Liver (tissue), 3 donors: ENCODE data around the gene CD68.

Experiments used
- EGR1 ChIP-seq, 2 donors: IDR thresholded peaks; 2 replicates each; pipeline ENCODE4 v1.6.1; 2016 to 2018; ENCODE audit warnings: antibody characterized with exemption in 2 of 2, low read depth in 2 of 2
- FOXA1 ChIP-seq: IDR thresholded peaks from 2 replicates; pipeline ENCODE4 v1.6.1; 2016; ENCODE audit warnings: antibody characterized with exemption
- GABPA ChIP-seq, 2 donors: IDR thresholded peaks in 1 of 2; conservative IDR thresholded peaks in 1 of 2; 2 replicates each; pipeline ENCODE4 v1.6.1; 2016; ENCODE audit warnings: antibody characterized with exemption in 2 of 2, mild to moderate bottlenecking in 1 of 2, moderate library complexity in 1 of 2
- RAD21 ChIP-seq, 2 donors: IDR thresholded peaks; 2 replicates each; pipeline ENCODE4 v1.6.1; 2016; ENCODE audit warnings: antibody characterized with exemption in 2 of 2, mild to moderate bottlenecking in 2 of 2
- RXRA ChIP-seq, 2 donors: IDR thresholded peaks; 2 replicates each; pipeline ENCODE4 v1.6.1; 2017 to 2018; ENCODE audit warnings: antibody characterized with exemption in 2 of 2, mild to moderate bottlenecking in 1 of 2
- SP1 ChIP-seq: IDR thresholded peaks from 2 replicates; pipeline ENCODE4 v1.6.1; 2018; ENCODE audit warnings: antibody characterized with exemption, mild to moderate bottlenecking
- TAF1 ChIP-seq: conservative IDR thresholded peaks from 2 replicates; pipeline ENCODE4 v1.6.1; 2016; ENCODE audit warnings: antibody characterized with exemption, mild to moderate bottlenecking
- YY1 ChIP-seq: IDR thresholded peaks from 2 replicates; pipeline ENCODE4 v1.6.1; 2016; ENCODE audit warnings: antibody characterized with exemption, mild to moderate bottlenecking
- TF ChIP-seq, protein P1 (sequence below): fragments of 150-350 bp; IDR thresholded peaks from 2 replicates; pipeline ENCODE4 v1.5.1; 2017; ENCODE audit warnings: improper control_type of control experiment, low read depth, low read length; ENCODE audit not compliant: missing input control
- TF ChIP-seq, protein P2 (sequence below): IDR thresholded peaks from 2 replicates; pipeline ENCODE4 v1.6.1; 2016; ENCODE audit warnings: antibody characterized with exemption
- TF ChIP-seq, protein P3 (sequence below): IDR thresholded peaks from 2 replicates; pipeline ENCODE4 v1.6.1; 2016; ENCODE audit warnings: antibody characterized with exemption, mild to moderate bottlenecking
- TF ChIP-seq, protein P4 (sequence below): IDR thresholded peaks from 2 replicates; pipeline ENCODE4 v1.6.1; 2016; ENCODE audit warnings: antibody characterized with exemption
- TF ChIP-seq, protein P5 (sequence below): IDR thresholded peaks from 2 replicates; pipeline ENCODE4 v1.6.1; 2016; ENCODE audit warnings: antibody characterized with exemption
- donor health status: healthy.
- donor health status: healthy.

DNA sequence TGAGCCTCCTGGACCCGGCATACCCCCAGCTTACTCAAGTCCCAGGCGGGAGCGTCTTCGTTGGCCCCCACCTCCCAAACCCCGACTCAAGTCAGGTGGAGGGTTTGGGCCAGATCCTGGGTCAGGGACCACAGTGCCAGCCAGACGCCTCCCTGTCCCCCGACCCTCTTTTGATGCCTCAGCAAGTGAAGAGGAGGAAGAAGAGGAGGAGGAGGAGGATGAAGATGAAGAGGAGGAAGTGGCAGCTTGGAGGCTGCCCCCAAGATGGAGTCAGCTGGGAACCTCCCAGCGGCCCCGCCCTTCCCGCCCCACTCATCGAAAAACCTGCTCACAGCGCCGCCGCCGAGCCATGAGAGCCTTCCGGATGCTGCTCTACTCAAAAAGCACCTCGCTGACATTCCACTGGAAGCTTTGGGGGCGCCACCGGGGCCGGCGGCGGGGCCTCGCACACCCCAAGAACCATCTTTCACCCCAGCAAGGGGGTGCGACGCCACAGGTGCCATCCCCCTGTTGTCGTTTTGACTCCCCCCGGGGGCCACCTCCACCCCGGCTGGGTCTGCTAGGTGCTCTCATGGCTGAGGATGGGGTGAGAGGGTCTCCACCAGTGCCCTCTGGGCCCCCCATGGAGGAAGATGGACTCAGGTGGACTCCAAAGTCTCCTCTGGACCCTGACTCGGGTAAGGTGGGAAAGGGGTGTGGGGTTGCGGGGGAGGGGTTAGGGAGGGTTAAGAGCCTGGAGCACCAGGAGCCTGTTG, 16.1 kb upstream of the CD68 start:
- TF ChIP-seq, protein P1, sequence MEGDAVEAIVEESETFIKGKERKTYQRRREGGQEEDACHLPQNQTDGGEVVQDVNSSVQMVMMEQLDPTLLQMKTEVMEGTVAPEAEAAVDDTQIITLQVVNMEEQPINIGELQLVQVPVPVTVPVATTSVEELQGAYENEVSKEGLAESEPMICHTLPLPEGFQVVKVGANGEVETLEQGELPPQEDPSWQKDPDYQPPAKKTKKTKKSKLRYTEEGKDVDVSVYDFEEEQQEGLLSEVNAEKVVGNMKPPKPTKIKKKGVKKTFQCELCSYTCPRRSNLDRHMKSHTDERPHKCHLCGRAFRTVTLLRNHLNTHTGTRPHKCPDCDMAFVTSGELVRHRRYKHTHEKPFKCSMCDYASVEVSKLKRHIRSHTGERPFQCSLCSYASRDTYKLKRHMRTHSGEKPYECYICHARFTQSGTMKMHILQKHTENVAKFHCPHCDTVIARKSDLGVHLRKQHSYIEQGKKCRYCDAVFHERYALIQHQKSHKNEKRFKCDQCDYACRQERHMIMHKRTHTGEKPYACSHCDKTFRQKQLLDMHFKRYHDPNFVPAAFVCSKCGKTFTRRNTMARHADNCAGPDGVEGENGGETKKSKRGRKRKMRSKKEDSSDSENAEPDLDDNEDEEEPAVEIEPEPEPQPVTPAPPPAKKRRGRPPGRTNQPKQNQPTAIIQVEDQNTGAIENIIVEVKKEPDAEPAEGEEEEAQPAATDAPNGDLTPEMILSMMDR: no peak
- TF ChIP-seq FOXA1: no peak
- no peak for TF ChIP-seq TAF1
- TF ChIP-seq, protein P2, sequence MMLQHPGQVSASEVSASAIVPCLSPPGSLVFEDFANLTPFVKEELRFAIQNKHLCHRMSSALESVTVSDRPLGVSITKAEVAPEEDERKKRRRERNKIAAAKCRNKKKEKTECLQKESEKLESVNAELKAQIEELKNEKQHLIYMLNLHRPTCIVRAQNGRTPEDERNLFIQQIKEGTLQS: no peak
- TF ChIP-seq, protein P3, sequence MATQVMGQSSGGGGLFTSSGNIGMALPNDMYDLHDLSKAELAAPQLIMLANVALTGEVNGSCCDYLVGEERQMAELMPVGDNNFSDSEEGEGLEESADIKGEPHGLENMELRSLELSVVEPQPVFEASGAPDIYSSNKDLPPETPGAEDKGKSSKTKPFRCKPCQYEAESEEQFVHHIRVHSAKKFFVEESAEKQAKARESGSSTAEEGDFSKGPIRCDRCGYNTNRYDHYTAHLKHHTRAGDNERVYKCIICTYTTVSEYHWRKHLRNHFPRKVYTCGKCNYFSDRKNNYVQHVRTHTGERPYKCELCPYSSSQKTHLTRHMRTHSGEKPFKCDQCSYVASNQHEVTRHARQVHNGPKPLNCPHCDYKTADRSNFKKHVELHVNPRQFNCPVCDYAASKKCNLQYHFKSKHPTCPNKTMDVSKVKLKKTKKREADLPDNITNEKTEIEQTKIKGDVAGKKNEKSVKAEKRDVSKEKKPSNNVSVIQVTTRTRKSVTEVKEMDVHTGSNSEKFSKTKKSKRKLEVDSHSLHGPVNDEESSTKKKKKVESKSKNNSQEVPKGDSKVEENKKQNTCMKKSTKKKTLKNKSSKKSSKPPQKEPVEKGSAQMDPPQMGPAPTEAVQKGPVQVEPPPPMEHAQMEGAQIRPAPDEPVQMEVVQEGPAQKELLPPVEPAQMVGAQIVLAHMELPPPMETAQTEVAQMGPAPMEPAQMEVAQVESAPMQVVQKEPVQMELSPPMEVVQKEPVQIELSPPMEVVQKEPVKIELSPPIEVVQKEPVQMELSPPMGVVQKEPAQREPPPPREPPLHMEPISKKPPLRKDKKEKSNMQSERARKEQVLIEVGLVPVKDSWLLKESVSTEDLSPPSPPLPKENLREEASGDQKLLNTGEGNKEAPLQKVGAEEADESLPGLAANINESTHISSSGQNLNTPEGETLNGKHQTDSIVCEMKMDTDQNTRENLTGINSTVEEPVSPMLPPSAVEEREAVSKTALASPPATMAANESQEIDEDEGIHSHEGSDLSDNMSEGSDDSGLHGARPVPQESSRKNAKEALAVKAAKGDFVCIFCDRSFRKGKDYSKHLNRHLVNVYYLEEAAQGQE: no peak
- TF ChIP-seq, protein P4, sequence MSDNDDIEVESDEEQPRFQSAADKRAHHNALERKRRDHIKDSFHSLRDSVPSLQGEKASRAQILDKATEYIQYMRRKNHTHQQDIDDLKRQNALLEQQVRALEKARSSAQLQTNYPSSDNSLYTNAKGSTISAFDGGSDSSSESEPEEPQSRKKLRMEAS: no peak
- no peak for TF ChIP-seq YY1
- no peak for TF ChIP-seq SP1
- TF ChIP-seq RAD21 (IDR thresholded peaks at IDR 0.05): no peak
- TF ChIP-seq, protein P5, sequence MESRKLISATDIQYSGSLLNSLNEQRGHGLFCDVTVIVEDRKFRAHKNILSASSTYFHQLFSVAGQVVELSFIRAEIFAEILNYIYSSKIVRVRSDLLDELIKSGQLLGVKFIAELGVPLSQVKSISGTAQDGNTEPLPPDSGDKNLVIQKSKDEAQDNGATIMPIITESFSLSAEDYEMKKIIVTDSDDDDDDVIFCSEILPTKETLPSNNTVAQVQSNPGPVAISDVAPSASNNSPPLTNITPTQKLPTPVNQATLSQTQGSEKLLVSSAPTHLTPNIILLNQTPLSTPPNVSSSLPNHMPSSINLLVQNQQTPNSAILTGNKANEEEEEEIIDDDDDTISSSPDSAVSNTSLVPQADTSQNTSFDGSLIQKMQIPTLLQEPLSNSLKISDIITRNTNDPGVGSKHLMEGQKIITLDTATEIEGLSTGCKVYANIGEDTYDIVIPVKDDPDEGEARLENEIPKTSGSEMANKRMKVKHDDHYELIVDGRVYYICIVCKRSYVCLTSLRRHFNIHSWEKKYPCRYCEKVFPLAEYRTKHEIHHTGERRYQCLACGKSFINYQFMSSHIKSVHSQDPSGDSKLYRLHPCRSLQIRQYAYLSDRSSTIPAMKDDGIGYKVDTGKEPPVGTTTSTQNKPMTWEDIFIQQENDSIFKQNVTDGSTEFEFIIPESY: no peak
- no peak for TF ChIP-seq EGR1 (IDR thresholded peaks at IDR 0.05; ENCODE audit: low read depth in 2 of 2)
- no peak for TF ChIP-seq RXRA (IDR thresholded peaks at IDR 0.05)
- TF ChIP-seq GABPA (IDR thresholded peaks at IDR 0.05 in 1 of 2, conservative IDR thresholded peaks at IDR 0.05 in 1 of 2): no peak
